Fibroblast of pulmonary artery (primary cell): ENCODE results near the gene PRRC1.
A peak's percentile ranks its signal among the peaks of the same experiment; 100 is the strongest.

ENCODE experiments used
- DNase-seq: peaks from one replicate; pipeline ENCODE4 v3.0.0-alpha.2; 2010; ENCODE audit warnings: low read depth
- H3K4me3 ChIP-seq: replicated peaks from 2 replicates; pipeline ENCODE4 v1.5.1; 2011; ENCODE audit warnings: low read depth, mild to moderate bottlenecking, control low read depth, low read length, moderate library complexity
- CTCF ChIP-seq: IDR thresholded peaks from 2 replicates; pipeline ENCODE4 v1.5.1; 2011; ENCODE audit warnings: mild to moderate bottlenecking, control low read depth, low read length, inconsistent platforms; ENCODE audit errors: missing control alignments

PRRC1 gene

GRCh38 chr5:127517480-127518318 is at the start of gene PRRC1:
PRRC1 (plus strand) TSS chr5:127517640; CDS start chr5:127523480, 5,840 bp downstream.
- no peak for TF ChIP-seq CTCF
- H3K4me3 ChIP-seq = peak within 1 kb of the TSS; percentile 92
- peak; percentile 83 for DNase-seq

GRCh38 chr5:127471211-127471610 is 46.2 kb upstream of the PRRC1 start:
- DNase-seq = no peak
- H3K4me3 ChIP-seq = no peak overlapping the region
- no peak for TF ChIP-seq CTCF

- no peak for DNase-seq
- no peak overlapping the region for H3K4me3 ChIP-seq
- no peak for TF ChIP-seq CTCF
Measured at GRCh38 chr5:127472700-127473099, 44.7 kb upstream of the PRRC1 start.

- no peak for DNase-seq
- TF ChIP-seq CTCF = no peak
- no peak overlapping the region for H3K4me3 ChIP-seq
Measured at GRCh38 chr5:127486471-127486870, 31.0 kb upstream of the PRRC1 start.

GRCh38 chr5:127492854-127493738 is 24.3 kb upstream of the PRRC1 start:
- peak; percentile 61 for DNase-seq
- peak; percentile 79 for TF ChIP-seq CTCF
- H3K4me3 ChIP-seq = no peak overlapping the region

GRCh38 chr5:127498548-127498947 is 18.9 kb upstream of the PRRC1 start:
- DNase-seq = no peak
- no peak for TF ChIP-seq CTCF
- H3K4me3 ChIP-seq = no peak overlapping the region
